ENCODE results near the gene TTLL5.

DNA sequence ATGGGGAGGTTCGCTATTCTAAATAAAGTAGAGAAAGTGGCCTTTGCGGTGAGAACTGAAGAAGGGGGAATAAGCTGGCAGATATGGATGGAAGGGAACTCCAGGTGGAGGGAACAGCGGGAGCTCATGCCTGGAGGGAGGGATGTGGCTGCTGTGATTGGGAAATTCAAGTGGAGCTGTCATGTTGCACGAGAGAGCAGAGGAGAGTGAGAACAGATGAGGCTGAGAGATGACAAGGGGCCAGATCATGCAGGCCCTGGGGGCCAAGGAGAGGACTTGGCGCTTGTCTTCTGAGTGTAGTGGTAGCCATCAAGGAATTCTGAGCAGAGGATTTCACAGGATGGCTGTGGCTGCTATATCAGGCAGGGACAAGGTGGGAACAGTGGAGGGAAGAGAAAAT, 285.7 kb downstream of the TTLL5 start:
- TF ChIP-seq ZBTB7A (IDR thresholded peaks at IDR 0.05; ENCODE audit: low read depth) (no peak), TAF1 (IDR thresholded peaks at IDR 0.05; ENCODE audit: low read depth) (no peak), RAD21 (IDR thresholded peaks at IDR 0.05; ENCODE audit: low read depth) (no peak), EP300 (IDR thresholded peaks at IDR 0.05; ENCODE audit: borderline replicate concordance) (no peak), CREB1 (IDR thresholded peaks at IDR 0.05; ENCODE audit: low read depth) (no peak), CEBPB (IDR thresholded peaks at IDR 0.05) (no peak), TCF12 (IDR thresholded peaks at IDR 0.05; ENCODE audit: low read depth) (no peak), TEAD4 (IDR thresholded peaks at IDR 0.05) (no peak)
- TF ChIP-seq, protein P1, sequence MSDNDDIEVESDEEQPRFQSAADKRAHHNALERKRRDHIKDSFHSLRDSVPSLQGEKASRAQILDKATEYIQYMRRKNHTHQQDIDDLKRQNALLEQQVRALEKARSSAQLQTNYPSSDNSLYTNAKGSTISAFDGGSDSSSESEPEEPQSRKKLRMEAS (IDR thresholded peaks at IDR 0.05) = no peak
- TF ChIP-seq, protein P2, sequence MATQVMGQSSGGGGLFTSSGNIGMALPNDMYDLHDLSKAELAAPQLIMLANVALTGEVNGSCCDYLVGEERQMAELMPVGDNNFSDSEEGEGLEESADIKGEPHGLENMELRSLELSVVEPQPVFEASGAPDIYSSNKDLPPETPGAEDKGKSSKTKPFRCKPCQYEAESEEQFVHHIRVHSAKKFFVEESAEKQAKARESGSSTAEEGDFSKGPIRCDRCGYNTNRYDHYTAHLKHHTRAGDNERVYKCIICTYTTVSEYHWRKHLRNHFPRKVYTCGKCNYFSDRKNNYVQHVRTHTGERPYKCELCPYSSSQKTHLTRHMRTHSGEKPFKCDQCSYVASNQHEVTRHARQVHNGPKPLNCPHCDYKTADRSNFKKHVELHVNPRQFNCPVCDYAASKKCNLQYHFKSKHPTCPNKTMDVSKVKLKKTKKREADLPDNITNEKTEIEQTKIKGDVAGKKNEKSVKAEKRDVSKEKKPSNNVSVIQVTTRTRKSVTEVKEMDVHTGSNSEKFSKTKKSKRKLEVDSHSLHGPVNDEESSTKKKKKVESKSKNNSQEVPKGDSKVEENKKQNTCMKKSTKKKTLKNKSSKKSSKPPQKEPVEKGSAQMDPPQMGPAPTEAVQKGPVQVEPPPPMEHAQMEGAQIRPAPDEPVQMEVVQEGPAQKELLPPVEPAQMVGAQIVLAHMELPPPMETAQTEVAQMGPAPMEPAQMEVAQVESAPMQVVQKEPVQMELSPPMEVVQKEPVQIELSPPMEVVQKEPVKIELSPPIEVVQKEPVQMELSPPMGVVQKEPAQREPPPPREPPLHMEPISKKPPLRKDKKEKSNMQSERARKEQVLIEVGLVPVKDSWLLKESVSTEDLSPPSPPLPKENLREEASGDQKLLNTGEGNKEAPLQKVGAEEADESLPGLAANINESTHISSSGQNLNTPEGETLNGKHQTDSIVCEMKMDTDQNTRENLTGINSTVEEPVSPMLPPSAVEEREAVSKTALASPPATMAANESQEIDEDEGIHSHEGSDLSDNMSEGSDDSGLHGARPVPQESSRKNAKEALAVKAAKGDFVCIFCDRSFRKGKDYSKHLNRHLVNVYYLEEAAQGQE (IDR thresholded peaks at IDR 0.05; ENCODE audit: low read depth) = no peak
- TF ChIP-seq, protein P3, sequence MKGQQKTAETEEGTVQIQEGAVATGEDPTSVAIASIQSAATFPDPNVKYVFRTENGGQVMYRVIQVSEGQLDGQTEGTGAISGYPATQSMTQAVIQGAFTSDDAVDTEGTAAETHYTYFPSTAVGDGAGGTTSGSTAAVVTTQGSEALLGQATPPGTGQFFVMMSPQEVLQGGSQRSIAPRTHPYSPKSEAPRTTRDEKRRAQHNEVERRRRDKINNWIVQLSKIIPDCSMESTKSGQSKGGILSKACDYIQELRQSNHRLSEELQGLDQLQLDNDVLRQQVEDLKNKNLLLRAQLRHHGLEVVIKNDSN (IDR thresholded peaks at IDR 0.05) = no peak
